GM23338 (cell line): Measurements from ENCODE around the gene KRT222. TPM values are rescaled to one million over a fixed set of nuclear protein-coding genes. Genes with fewer than 3 reads are reported as not detected.

Experiments used
- ATAC-seq: fragments of 200-7000 bp; cut with Tn5 transposase; 3 replicates; pipeline ENCODE4 v1.9.1; 2020
- DNase-seq: peaks from one replicate; pipeline ENCODE4 v3.0.0-alpha.2; 2015; ENCODE audit warnings: low spot score
- H2AFZ ChIP-seq: fragments of 200-600 bp; sonication (generic); 2 replicates; pipeline ENCODE4 v1.8.0; 2016; ENCODE audit warnings: antibody characterized with exemption, mild to moderate bottlenecking, moderate library complexity
- H3F3A ChIP-seq: fragments of 200-600 bp; sonication (generic); replicated peaks from 2 replicates; pipeline ENCODE4 v1.8.0; 2017; ENCODE audit warnings: antibody characterized with exemption, mixed run types, low read depth
- H3K27ac ChIP-seq: fragments of 200-600 bp; sonication (generic); 2 replicates; pipeline ENCODE4 v1.6.1; 2016; ENCODE audit warnings: low read depth
- H3K27me3 ChIP-seq: fragments of 200-600 bp; sonication (generic); 2 replicates; pipeline ENCODE4 v1.8.0; 2016; ENCODE audit warnings: mild to moderate bottlenecking, mixed run types, moderate library complexity; ENCODE audit not compliant: insufficient read depth
- H3K36me3 ChIP-seq: fragments of 200-600 bp; sonication (generic); 2 replicates; pipeline ENCODE4 v1.8.0; 2016; ENCODE audit warnings: mild to moderate bottlenecking; ENCODE audit not compliant: insufficient read depth
- H3K4me1 ChIP-seq: fragments of 200-600 bp; sonication (generic); 2 replicates; pipeline ENCODE4 v1.8.0; 2016; ENCODE audit warnings: mild to moderate bottlenecking, moderate library complexity; ENCODE audit not compliant: insufficient read depth
- H3K4me2 ChIP-seq: fragments of 200-600 bp; sonication (generic); 2 replicates; pipeline ENCODE4 v1.7.1; 2017; ENCODE audit warnings: mixed run types
- H3K4me3 ChIP-seq: fragments of 200-600 bp; sonication (generic); 2 replicates; pipeline ENCODE4 v1.6.1; 2016; ENCODE audit warnings: mixed run types
- H3K79me2 ChIP-seq: fragments of 200-600 bp; sonication (generic); replicated peaks from 2 replicates; pipeline ENCODE4 v1.8.0; 2017; ENCODE audit warnings: mild to moderate bottlenecking; ENCODE audit not compliant: insufficient read depth
- H3K9me2 ChIP-seq: fragments of 200-600 bp; sonication (generic); 2 replicates; pipeline ENCODE4 v1.8.0; 2017; ENCODE audit not compliant: insufficient read depth
- H4K20me1 ChIP-seq: fragments of 200-600 bp; sonication (generic); replicated peaks from 2 replicates; pipeline ENCODE4 v1.8.0; 2017; ENCODE audit warnings: mild to moderate bottlenecking; ENCODE audit not compliant: insufficient read depth
- H3K27ac Mint-ChIP-seq: 2 replicates; pipeline ENCODE4 v1.8.0; 2020; ENCODE audit warnings: inconsistent platforms, mild to moderate bottlenecking, moderate library complexity, mixed read lengths
- H3K27me3 Mint-ChIP-seq: 3 replicates; pipeline ENCODE4 v1.8.0; 2022; ENCODE audit warnings: low read depth, mild to moderate bottlenecking, moderate library complexity, mixed read lengths, inconsistent platforms; ENCODE audit not compliant: insufficient read depth, poor library complexity
- H3K36me3 Mint-ChIP-seq: 3 replicates; pipeline ENCODE4 v1.8.0; 2021; ENCODE audit warnings: low read depth, mild to moderate bottlenecking, inconsistent platforms, moderate library complexity, mixed read lengths
- H3K4me1 Mint-ChIP-seq: 3 replicates; pipeline ENCODE4 v1.8.0; 2020; ENCODE audit warnings: mild to moderate bottlenecking, inconsistent platforms, mixed read lengths
- H3K4me3 Mint-ChIP-seq: 3 replicates; pipeline ENCODE4 v1.8.0; 2021; ENCODE audit warnings: moderate library complexity, mild to moderate bottlenecking, inconsistent platforms, mixed read lengths
- H3K9me3 Mint-ChIP-seq: 3 replicates; pipeline ENCODE4 v1.8.0; 2020; ENCODE audit warnings: moderate library complexity, mild to moderate bottlenecking, inconsistent platforms, mixed read lengths
- CREB1 ChIP-seq: fragments of 250-450 bp; sonication (Bioruptor Pico); IDR thresholded peaks from 2 replicates; pipeline ENCODE4 v1.5.0; 2020; ENCODE audit warnings: low read depth, mild to moderate bottlenecking, moderate library complexity
- CTCF ChIP-seq, 2 experiments: fragments of 200-600 bp in 1 of 2; sonication (generic) in 1 of 2; conservative IDR thresholded peaks; 2 replicates each; pipeline versions ENCODE4 v1.5.1 to v1.6.1; 2016 to 2017; ENCODE audit warnings: antibody characterized with exemption in 2 of 2, low read depth in 2 of 2, mild to moderate bottlenecking in 2 of 2, moderate library complexity in 1 of 2
- ETS1 ChIP-seq: IDR thresholded peaks from 2 replicates; pipeline ENCODE4 v1.6.1; 2016; ENCODE audit warnings: antibody characterized with exemption
- EZH2 ChIP-seq: fragments of 200-600 bp; sonication (generic); IDR thresholded peaks from one replicate; pipeline ENCODE4 v1.8.0; 2017; ENCODE audit warnings: antibody characterized with exemption, mild to moderate bottlenecking, low read depth; ENCODE audit not compliant: unreplicated experiment
- EZH2phosphoT487 ChIP-seq: fragments of 200-600 bp; sonication (generic); IDR thresholded peaks from one replicate; pipeline ENCODE4 v1.8.1; 2018; ENCODE audit warnings: antibody characterized with exemption; ENCODE audit not compliant: unreplicated experiment
- JUNB ChIP-seq: IDR thresholded peaks from one replicate; pipeline ENCODE4 v1.6.1; 2016; ENCODE audit warnings: antibody characterized with exemption; ENCODE audit not compliant: unreplicated experiment
- NANOG ChIP-seq: IDR thresholded peaks from 2 replicates; pipeline ENCODE4 v1.6.1; 2016; ENCODE audit warnings: antibody characterized with exemption, borderline replicate concordance
- POLR2AphosphoS5 ChIP-seq: IDR thresholded peaks from 2 replicates; pipeline ENCODE4 v1.6.1; 2016; ENCODE audit warnings: antibody characterized with exemption, low read depth
- REST ChIP-seq: IDR thresholded peaks from one replicate; pipeline ENCODE4 v1.6.1; 2018; ENCODE audit warnings: antibody characterized with exemption; ENCODE audit not compliant: unreplicated experiment
- STAT1 ChIP-seq: IDR thresholded peaks from one replicate; pipeline ENCODE4 v1.6.1; 2016; ENCODE audit warnings: antibody characterized with exemption; ENCODE audit not compliant: unreplicated experiment
- ZNF114 ChIP-seq: fragments of 250-450 bp; sonication (Bioruptor Pico); IDR thresholded peaks from 2 replicates; pipeline ENCODE4 v1.5.0; 2020; ENCODE audit warnings: mild to moderate bottlenecking, moderate library complexity
- ZNF331 ChIP-seq: fragments of 250-450 bp; sonication (Bioruptor Pico); IDR thresholded peaks from 2 replicates; pipeline ENCODE4 v1.5.0; 2020; ENCODE audit warnings: low read depth, mild to moderate bottlenecking, moderate library complexity
- ZNF462 ChIP-seq: fragments of 250-450 bp; sonication (Bioruptor Pico); IDR thresholded peaks from 2 replicates; pipeline ENCODE4 v1.5.0; 2020; ENCODE audit warnings: mild to moderate bottlenecking, moderate library complexity
- polyA plus RNA-seq: library from polyadenylated mRNA; unstranded; fragments of >200 nt; fragmentation: Nextera tagmentation; extraction: Ambion mirVana; gene quantifications from 2 replicates; pipeline ENCODE4 v1.2.1, GENCODE V29; 2016
- total RNA-seq: library from RNA; depleted of rRNA; stranded (reverse); fragments of >200 nt; shearing (Covaris generic); gene quantifications from 2 replicates; pipeline ENCODE4 v1.2.3, GENCODE V29; 2014

The KRT222 gene
- total and polyA plus RNA-seq, 2 experiments from 2014 or later: not detected

DNA sequence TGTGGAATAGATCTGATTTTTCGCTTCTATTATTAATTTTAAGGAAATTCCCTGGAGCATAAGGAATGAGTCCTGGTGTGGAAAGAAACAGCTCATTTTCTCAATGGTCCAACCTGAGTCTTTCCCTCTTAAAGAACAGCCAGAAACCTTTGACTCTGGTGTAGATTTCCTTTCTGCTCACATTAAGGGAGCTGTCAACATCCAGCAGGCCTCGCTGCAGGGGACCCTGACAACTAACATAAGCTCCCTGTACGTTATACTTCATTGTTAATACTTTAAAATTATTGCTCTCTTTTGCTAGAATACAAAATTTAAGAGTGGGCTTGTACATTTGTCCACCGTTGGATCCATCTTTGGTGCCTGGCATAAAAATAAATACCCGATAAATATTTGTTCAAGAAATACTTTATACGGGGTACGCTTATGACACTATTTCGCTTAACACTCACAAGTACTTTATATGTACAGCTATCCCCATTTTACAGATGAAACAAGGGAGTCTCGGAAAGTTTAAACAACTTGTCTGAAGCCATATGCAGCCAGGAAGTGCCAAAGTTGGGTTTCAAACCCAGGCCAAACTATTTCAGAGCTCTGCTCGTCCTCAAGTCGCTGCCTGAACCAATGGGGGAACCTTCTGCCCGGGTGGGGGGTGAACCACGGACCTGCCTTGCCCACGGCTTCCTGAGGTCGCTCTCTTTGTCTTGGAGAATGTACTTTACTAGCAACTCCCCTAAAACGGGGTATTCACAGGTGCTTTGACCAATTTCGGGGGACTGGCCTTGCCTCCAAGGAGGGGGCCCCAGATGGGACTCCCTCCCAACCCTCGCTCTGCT lies 18.0 kb downstream of the KRT222 start:
- no peaks in the 10 kb centered on the region for H4K20me1 ChIP-seq
- no peaks in the 10 kb centered on the region for H3K9me2 ChIP-seq
- H3K4me1 ChIP-seq: peaks cover 6% of the 10 kb centered on the region; the same call in 1 of the 2 replicates
- H2AFZ ChIP-seq: peak overlapping the region; percentile 96
- Mint-ChIP-seq H3K36me3 (peaks cover 30% of the 10 kb centered on the region), H3K4me1 (peaks cover 8% of the 10 kb centered on the region; the same call in 2 of the 3 replicates), H3K27ac (peak overlapping the region; percentile 100), H3K27me3 (no peaks in the 10 kb centered on the region), H3K9me3 (no peaks in the 10 kb centered on the region), H3K4me3 (peak overlapping the region; percentile 83)
- peak; percentile 49 for DNase-seq
- H3K36me3 ChIP-seq: peaks cover 14% of the 10 kb centered on the region
- peak overlapping the region; percentile 83 for H3K4me2 ChIP-seq
- peak overlapping the region; percentile 90 for H3K4me3 ChIP-seq
- H3K79me2 ChIP-seq: peaks cover 53% of the 10 kb centered on the region
- ATAC-seq: peak; percentile 65
- no peak for TF ChIP-seq CREB1 (CRISPR knock-in tag)
- TF ChIP-seq ETS1: no peak
- TF ChIP-seq CTCF (conservative IDR thresholded peaks at IDR 0.05; ENCODE audit: low read depth in 2 of 2): no peak
- TF ChIP-seq EZH2: no peak
- no peak for TF ChIP-seq REST
- TF ChIP-seq ZNF462 (CRISPR knock-in tag): no peak
- TF ChIP-seq EZH2phosphoT487: no peak
- TF ChIP-seq ZNF331 (CRISPR knock-in tag): no peak
- TF ChIP-seq ZNF114: no peak
- no peak for TF ChIP-seq JUNB
- no peak for TF ChIP-seq STAT1
- TF ChIP-seq NANOG: no peak
- no peak; the same call in 1 of the 2 replicates for TF ChIP-seq POLR2AphosphoS5
- no peaks in the 10 kb centered on the region for H3K27me3 ChIP-seq
- peak overlapping the region; percentile 97 for H3K27ac ChIP-seq
- H3F3A ChIP-seq: no peaks in the 10 kb centered on the region
